ENCODE measurements around the gene TP53I11.

TP53I11 gene

GRCh38 chr11:44989831-44990566 is 39.3 kb upstream of the TP53I11 start:
- Histone ChIP-seq H3K27me3 (replicated peaks; ENCODE audit: control insufficient read depth, insufficient read depth, low read length, poor library complexity, severe bottlenecking) (no peaks in the 10 kb centered on the region), H3K4me1 (ENCODE audit: control insufficient read depth, insufficient read depth, low read length, poor library complexity, severe bottlenecking) (no peaks in the 10 kb centered on the region)

GRCh38 chr11:44988981-44989635 is 38.4 kb upstream of the TP53I11 start:
- no peak overlapping the region for H3K27ac ChIP-seq (ENCODE audit: insufficient read depth, low read length, poor library complexity, severe bottlenecking)
- no peaks in the 10 kb centered on the region for H3K4me1 ChIP-seq (ENCODE audit: control insufficient read depth, insufficient read depth, low read length, poor library complexity, severe bottlenecking)
- H3K4me3 ChIP-seq (ENCODE audit: insufficient read depth, low read depth, low read length, poor library complexity, severe bottlenecking) = no peak overlapping the region
- no peaks in the 10 kb centered on the region for H3K27me3 ChIP-seq (replicated peaks; ENCODE audit: control insufficient read depth, insufficient read depth, low read length, poor library complexity, severe bottlenecking)
- no peak for DNase-seq
- no peaks in the 10 kb centered on the region for H3K36me3 ChIP-seq (ENCODE audit: control insufficient read depth, insufficient read depth, low read length)
- H3K9me3 ChIP-seq (ENCODE audit: control insufficient read depth, low read length) = no peaks in the 10 kb centered on the region

More at GRCh38 chr11:44989831-44990566, 39.3 kb upstream of the TP53I11 start:
- DNase-seq = no peak
- Histone ChIP-seq H3K4me3 (ENCODE audit: insufficient read depth, low read depth, low read length, poor library complexity, severe bottlenecking) (no peak overlapping the region), H3K27ac (ENCODE audit: insufficient read depth, low read length, poor library complexity, severe bottlenecking) (no peak overlapping the region), H3K36me3 (ENCODE audit: control insufficient read depth, insufficient read depth, low read length) (no peaks in the 10 kb centered on the region), H3K9me3 (ENCODE audit: control insufficient read depth, low read length) (no peaks in the 10 kb centered on the region)

- Histone ChIP-seq H3K4me1 (ENCODE audit: control insufficient read depth, insufficient read depth, low read length, poor library complexity, severe bottlenecking) (no peaks in the 10 kb centered on the region), H3K27ac (ENCODE audit: insufficient read depth, low read length, poor library complexity, severe bottlenecking) (no peak overlapping the region), H3K27me3 (replicated peaks; ENCODE audit: control insufficient read depth, insufficient read depth, low read length, poor library complexity, severe bottlenecking) (no peaks in the 10 kb centered on the region), H3K36me3 (ENCODE audit: control insufficient read depth, insufficient read depth, low read length) (no peaks in the 10 kb centered on the region), H3K4me3 (ENCODE audit: insufficient read depth, low read depth, low read length, poor library complexity, severe bottlenecking) (no peak overlapping the region), H3K9me3 (ENCODE audit: control insufficient read depth, low read length) (no peaks in the 10 kb centered on the region)
- no peak for DNase-seq
Measured at GRCh38 chr11:44988111-44988510, 37.4 kb upstream of the TP53I11 start.

GRCh38 chr11:44987506-44987905 is 36.8 kb upstream of the TP53I11 start:
- Histone ChIP-seq H3K27me3 (replicated peaks; ENCODE audit: control insufficient read depth, insufficient read depth, low read length, poor library complexity, severe bottlenecking) (no peaks in the 10 kb centered on the region), H3K4me1 (ENCODE audit: control insufficient read depth, insufficient read depth, low read length, poor library complexity, severe bottlenecking) (no peaks in the 10 kb centered on the region), H3K36me3 (ENCODE audit: control insufficient read depth, insufficient read depth, low read length) (no peaks in the 10 kb centered on the region), H3K4me3 (ENCODE audit: insufficient read depth, low read depth, low read length, poor library complexity, severe bottlenecking) (no peak overlapping the region), H3K9me3 (ENCODE audit: control insufficient read depth, low read length) (no peaks in the 10 kb centered on the region), H3K27ac (ENCODE audit: insufficient read depth, low read length, poor library complexity, severe bottlenecking) (no peak overlapping the region)
- no peak for DNase-seq

GRCh38 chr11:44986315-44986714 is 35.6 kb upstream of the TP53I11 start:
- H3K36me3 ChIP-seq (ENCODE audit: control insufficient read depth, insufficient read depth, low read length) = no peaks in the 10 kb centered on the region
- DNase-seq = no peak
- no peak overlapping the region for H3K27ac ChIP-seq (ENCODE audit: insufficient read depth, low read length, poor library complexity, severe bottlenecking)
- no peaks in the 10 kb centered on the region for H3K4me1 ChIP-seq (ENCODE audit: control insufficient read depth, insufficient read depth, low read length, poor library complexity, severe bottlenecking)
- no peaks in the 10 kb centered on the region for H3K9me3 ChIP-seq (ENCODE audit: control insufficient read depth, low read length)
- H3K4me3 ChIP-seq (ENCODE audit: insufficient read depth, low read depth, low read length, poor library complexity, severe bottlenecking) = no peak overlapping the region
- no peaks in the 10 kb centered on the region for H3K27me3 ChIP-seq (replicated peaks; ENCODE audit: control insufficient read depth, insufficient read depth, low read length, poor library complexity, severe bottlenecking)

- no peak overlapping the region for H3K27ac ChIP-seq (ENCODE audit: insufficient read depth, low read length, poor library complexity, severe bottlenecking)
- no peaks in the 10 kb centered on the region for H3K27me3 ChIP-seq (replicated peaks; ENCODE audit: control insufficient read depth, insufficient read depth, low read length, poor library complexity, severe bottlenecking)
- no peak for DNase-seq
- no peak overlapping the region for H3K4me3 ChIP-seq (ENCODE audit: insufficient read depth, low read depth, low read length, poor library complexity, severe bottlenecking)
- no peaks in the 10 kb centered on the region for H3K36me3 ChIP-seq (ENCODE audit: control insufficient read depth, insufficient read depth, low read length)
- peaks cover 5% of the 10 kb centered on the region for H3K4me1 ChIP-seq (ENCODE audit: control insufficient read depth, insufficient read depth, low read length, poor library complexity, severe bottlenecking)
- H3K9me3 ChIP-seq (ENCODE audit: control insufficient read depth, low read length) = no peaks in the 10 kb centered on the region
Measured at GRCh38 chr11:44985721-44986120, 35.0 kb upstream of the TP53I11 start.

- no peaks in the 10 kb centered on the region for H3K9me3 ChIP-seq (ENCODE audit: control insufficient read depth, low read length)
- peaks cover 19% of the 10 kb centered on the region for H3K4me1 ChIP-seq (ENCODE audit: control insufficient read depth, insufficient read depth, low read length, poor library complexity, severe bottlenecking)
- no peaks in the 10 kb centered on the region for H3K27me3 ChIP-seq (replicated peaks; ENCODE audit: control insufficient read depth, insufficient read depth, low read length, poor library complexity, severe bottlenecking)
- no peak for DNase-seq
- H3K4me3 ChIP-seq (ENCODE audit: insufficient read depth, low read depth, low read length, poor library complexity, severe bottlenecking) = no peak overlapping the region
- no peak overlapping the region for H3K27ac ChIP-seq (ENCODE audit: insufficient read depth, low read length, poor library complexity, severe bottlenecking)
- no peaks in the 10 kb centered on the region for H3K36me3 ChIP-seq (ENCODE audit: control insufficient read depth, insufficient read depth, low read length)
Measured at GRCh38 chr11:44983786-44984185, 33.1 kb upstream of the TP53I11 start.

GRCh38 chr11:44982496-44983062 is 31.9 kb upstream of the TP53I11 start:
- Histone ChIP-seq H3K27me3 (replicated peaks; ENCODE audit: control insufficient read depth, insufficient read depth, low read length, poor library complexity, severe bottlenecking) (no peaks in the 10 kb centered on the region), H3K4me3 (ENCODE audit: insufficient read depth, low read depth, low read length, poor library complexity, severe bottlenecking) (no peak overlapping the region), H3K9me3 (ENCODE audit: control insufficient read depth, low read length) (no peaks in the 10 kb centered on the region), H3K4me1 (ENCODE audit: control insufficient read depth, insufficient read depth, low read length, poor library complexity, severe bottlenecking) (peaks cover 31% of the 10 kb centered on the region), H3K27ac (ENCODE audit: insufficient read depth, low read length, poor library complexity, severe bottlenecking) (no peak overlapping the region), H3K36me3 (ENCODE audit: control insufficient read depth, insufficient read depth, low read length) (no peaks in the 10 kb centered on the region)
- no peak for DNase-seq

- DNase-seq = no peak
- Histone ChIP-seq H3K4me3 (ENCODE audit: insufficient read depth, low read depth, low read length, poor library complexity, severe bottlenecking) (no peak overlapping the region), H3K36me3 (ENCODE audit: control insufficient read depth, insufficient read depth, low read length) (no peaks in the 10 kb centered on the region), H3K27ac (ENCODE audit: insufficient read depth, low read length, poor library complexity, severe bottlenecking) (no peak overlapping the region), H3K4me1 (ENCODE audit: control insufficient read depth, insufficient read depth, low read length, poor library complexity, severe bottlenecking) (peaks cover 36% of the 10 kb centered on the region), H3K27me3 (replicated peaks; ENCODE audit: control insufficient read depth, insufficient read depth, low read length, poor library complexity, severe bottlenecking) (no peaks in the 10 kb centered on the region), H3K9me3 (ENCODE audit: control insufficient read depth, low read length) (no peaks in the 10 kb centered on the region)
Measured at GRCh38 chr11:44980533-44981427, 30.1 kb upstream of the TP53I11 start.
